ENCODE measurements around the gene HOXA9.

HOXA9 gene

DNA sequence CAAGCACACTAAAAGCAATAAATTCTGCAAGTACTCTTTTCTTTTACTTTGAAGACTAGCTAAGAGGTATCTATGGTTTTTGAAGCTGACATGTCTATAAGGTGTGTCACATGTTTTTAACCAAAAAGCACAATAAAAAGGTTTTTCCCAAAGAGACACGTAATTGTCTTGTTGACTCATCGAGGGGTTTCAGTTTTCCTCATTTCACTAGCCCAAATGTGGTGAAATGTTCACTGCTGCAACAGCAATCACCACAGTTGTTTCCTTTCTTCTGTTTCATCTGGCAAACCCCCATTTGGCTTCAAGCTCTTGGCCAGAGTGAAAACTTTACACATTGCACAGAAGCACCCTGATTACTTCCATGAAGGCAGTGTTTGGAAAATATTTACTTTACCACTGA is 30.9 kb downstream of the HOXA9 start:
- POLR2A ChIA-PET: no interaction called here
- DNase-seq (ENCODE audit: extremely low spot score): no peak
- TF ChIP-seq, protein P1, sequence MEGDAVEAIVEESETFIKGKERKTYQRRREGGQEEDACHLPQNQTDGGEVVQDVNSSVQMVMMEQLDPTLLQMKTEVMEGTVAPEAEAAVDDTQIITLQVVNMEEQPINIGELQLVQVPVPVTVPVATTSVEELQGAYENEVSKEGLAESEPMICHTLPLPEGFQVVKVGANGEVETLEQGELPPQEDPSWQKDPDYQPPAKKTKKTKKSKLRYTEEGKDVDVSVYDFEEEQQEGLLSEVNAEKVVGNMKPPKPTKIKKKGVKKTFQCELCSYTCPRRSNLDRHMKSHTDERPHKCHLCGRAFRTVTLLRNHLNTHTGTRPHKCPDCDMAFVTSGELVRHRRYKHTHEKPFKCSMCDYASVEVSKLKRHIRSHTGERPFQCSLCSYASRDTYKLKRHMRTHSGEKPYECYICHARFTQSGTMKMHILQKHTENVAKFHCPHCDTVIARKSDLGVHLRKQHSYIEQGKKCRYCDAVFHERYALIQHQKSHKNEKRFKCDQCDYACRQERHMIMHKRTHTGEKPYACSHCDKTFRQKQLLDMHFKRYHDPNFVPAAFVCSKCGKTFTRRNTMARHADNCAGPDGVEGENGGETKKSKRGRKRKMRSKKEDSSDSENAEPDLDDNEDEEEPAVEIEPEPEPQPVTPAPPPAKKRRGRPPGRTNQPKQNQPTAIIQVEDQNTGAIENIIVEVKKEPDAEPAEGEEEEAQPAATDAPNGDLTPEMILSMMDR (IDR thresholded peaks at IDR 0.05; ENCODE audit: control extremely low read depth, extremely low read depth, low read depth, missing control alignments): no peak
- CTCF ChIA-PET: interaction anchor here (1.0 kb wide), 1 partner anchor 9 kb away, joined by 5 read pairs; the partner anchor contains the start of gene HOXA5

DNA sequence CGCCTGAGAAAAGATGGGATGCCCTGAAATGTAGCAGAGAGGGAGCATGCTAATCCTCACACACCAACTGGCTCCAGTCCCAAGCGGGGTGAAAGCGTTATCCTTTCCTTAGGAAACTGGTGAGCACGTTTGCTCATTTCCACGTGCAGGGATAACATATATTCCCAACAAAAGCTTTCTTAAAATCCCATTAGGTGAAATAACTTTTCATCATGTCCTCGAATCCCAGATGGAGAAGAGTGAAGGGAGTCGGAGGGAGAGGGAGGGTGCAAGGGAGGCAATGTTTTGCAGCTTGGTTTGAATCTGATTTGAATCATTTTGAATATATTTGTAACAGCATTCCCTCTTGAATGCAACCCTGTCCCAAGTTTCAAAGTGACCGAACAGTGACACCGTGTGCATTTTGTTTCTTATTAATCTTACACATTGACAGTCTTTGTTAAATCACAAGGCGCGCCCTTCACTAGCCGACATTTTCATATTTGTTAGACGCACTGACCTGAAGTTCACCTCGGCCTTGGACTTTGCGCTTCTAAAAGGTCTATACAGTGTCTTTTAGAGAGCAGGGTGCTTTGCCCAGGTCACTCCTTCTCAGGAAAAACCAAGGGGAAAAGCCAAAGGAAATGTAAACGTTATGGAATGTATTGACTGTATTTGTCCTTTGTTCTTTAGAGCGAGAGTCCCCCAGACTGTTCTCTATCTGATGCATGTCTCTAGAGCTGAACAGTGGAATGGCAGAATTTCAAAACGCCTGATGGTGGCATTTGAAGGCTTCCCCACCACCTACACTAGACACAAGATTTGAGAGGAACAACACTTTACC is 31.7 kb downstream of the HOXA9 start:
- CTCF ChIA-PET: no interaction called here
- POLR2A ChIA-PET: no interaction called here
- TF ChIP-seq, protein P1 (IDR thresholded peaks at IDR 0.05; ENCODE audit: control extremely low read depth, extremely low read depth, low read depth, missing control alignments): no peak
- no peak for DNase-seq (ENCODE audit: extremely low spot score)

DNA sequence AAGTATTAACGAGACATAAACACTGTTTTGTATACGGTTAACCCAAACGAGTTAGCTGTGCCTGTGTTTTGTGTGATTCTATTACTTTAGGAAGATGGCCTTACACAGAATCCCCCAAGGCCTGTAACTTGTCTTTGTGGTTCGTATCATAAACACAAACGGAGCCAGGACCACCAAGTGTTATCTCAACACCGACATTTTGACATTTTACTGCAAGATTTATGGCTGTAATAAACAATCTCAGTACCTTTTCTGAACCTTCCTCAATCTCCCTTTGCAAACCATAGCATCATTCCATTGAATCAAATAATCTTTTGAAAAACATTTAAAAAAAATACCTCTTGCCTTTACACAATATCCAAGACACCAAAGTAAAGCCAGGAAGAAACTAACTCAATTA is 32.4 kb downstream of the HOXA9 start:
- no peak for DNase-seq (ENCODE audit: extremely low spot score)
- CTCF ChIA-PET: interaction anchor here (1.0 kb wide), 1 partner anchor 28 kb away, joined by 3 read pairs; no protein-coding TSS in a partner anchor
- POLR2A ChIA-PET: no interaction called here

GRCh38 chr7:27132214-27132613 is 33.1 kb downstream of the HOXA9 start:
- TF ChIP-seq, protein P1 (IDR thresholded peaks at IDR 0.05; ENCODE audit: control extremely low read depth, extremely low read depth, low read depth, missing control alignments): no peak
- POLR2A ChIA-PET: no interaction called here
- no peak for DNase-seq (ENCODE audit: extremely low spot score)
- CTCF ChIA-PET: interaction anchor here (1.0 kb wide), 1 partner anchor 29 kb away, joined by 3 read pairs; no protein-coding TSS in a partner anchor

More for the DNA sequence above, 32.4 kb downstream of the HOXA9 start:
- TF ChIP-seq, protein P1 (IDR thresholded peaks at IDR 0.05; ENCODE audit: control extremely low read depth, extremely low read depth, low read depth, missing control alignments): no peak

DNA sequence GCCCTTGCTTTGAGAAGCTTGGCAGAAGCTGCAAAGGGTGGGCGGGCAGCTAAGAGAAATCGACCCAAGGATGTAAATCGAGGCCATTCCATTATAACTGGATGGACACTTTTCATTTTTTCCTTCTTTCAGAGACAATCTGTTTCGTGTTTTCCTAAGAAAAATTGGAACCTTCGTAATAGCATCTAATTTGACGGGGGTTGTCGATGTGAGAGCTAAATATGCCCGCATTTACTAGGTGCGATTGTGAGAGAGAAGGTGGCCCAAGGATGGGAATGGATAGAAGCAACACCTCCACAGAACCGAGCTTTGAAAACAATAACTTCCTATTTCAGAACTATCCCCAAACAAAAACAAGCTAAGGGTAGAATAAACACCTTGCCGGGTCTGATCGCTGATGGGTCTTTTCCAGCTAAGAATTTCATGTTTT is 33.9 kb downstream of the HOXA9 start:
- TF ChIP-seq, protein P1 (IDR thresholded peaks at IDR 0.05; ENCODE audit: control extremely low read depth, extremely low read depth, low read depth, missing control alignments): no peak
- ChIA-PET CTCF (interaction anchor here (0.9 to 2.0 kb wide), 6 partner anchors 19 to 46 kb away, joined by 3 to 6 read pairs (median 4); no protein-coding TSS in a partner anchor), POLR2A (no interaction called here)
- no peak for DNase-seq (ENCODE audit: extremely low spot score)

DNA sequence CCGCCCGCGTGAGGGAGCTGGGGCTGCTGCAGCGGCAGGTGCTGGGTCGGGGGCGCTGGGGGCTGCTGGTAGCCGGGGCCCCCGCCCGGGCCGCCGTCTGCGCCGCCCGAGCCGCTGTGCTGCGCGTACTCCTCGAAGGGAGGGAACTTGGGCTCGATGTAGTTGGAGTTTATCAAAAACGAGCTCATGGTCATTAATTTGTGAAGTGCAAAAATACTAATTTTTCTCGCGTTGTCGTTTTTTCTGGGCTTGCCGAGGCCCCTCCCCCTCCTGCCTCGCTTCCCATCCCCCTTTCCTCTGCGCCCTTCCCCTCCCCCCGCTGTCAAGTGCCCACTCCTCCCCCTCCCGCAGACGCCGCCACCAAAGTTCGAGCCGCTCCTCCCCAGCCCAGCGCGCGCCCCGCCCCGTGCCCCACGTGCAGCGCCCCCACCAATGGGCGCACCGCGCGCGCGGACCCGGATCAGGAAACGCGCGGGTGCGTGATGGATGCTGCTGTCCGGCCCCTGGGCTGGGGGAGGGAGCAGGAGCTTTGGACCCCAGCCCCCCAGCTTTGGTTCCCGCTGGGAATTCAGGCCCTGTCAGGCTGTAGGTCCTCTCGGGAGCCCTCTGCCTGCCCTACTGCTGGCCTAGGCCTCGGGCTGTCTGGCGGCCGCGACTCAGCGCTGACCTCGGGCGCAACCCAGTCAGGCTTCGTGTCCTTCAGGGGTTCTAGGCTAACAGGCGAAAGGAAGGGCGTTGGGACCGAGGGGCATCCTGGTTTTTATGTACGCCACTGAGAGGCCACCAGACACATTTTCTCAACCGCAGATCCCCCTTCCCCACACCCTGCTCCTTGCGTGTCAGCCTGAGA is 34.6 kb downstream of the HOXA9 start, which contains the start of gene HOXA4:
Gene HOXA4 (minus strand): TSS at position 218 of the 850 bp plus-strand sequence. CDS start 24 bp downstream, at position 194.
- ChIA-PET CTCF (interaction anchor here (0.9 to 2.0 kb wide), 6 partner anchors 20 to 45 kb away, joined by 3 to 6 read pairs (median 4); no protein-coding TSS in a partner anchor), POLR2A (no interaction called here)
- DNase-seq (ENCODE audit: extremely low spot score): peak; percentile 71
- TF ChIP-seq, protein P1 (IDR thresholded peaks at IDR 0.05; ENCODE audit: control extremely low read depth, extremely low read depth, low read depth, missing control alignments): no peak
